Kidney capillary endothelial cell (primary cell): Measurements from ENCODE around the gene SCML1.

Experiments
- DNase-seq: peaks from one replicate; pipeline ENCODE4 v3.0.0-alpha.2; 2018; ENCODE audit warnings: low spot score

The SCML1 gene

GRCh38 chrX:17788956-17789562 lies 51.8 kb downstream of the SCML1 start:
- no peak for DNase-seq

- no peak for DNase-seq
These were observed 55.5 kb downstream of the SCML1 start for GRCh38 chrX:17792826-17793225.

GRCh38 chrX:17798921-17799320 lies 61.6 kb downstream of the SCML1 start:
- no peak for DNase-seq

GRCh38 chrX:17801431-17801830 lies 64.1 kb downstream of the SCML1 start:
- no peak for DNase-seq

- DNase-seq: no peak
These were observed 65.5 kb downstream of the SCML1 start for GRCh38 chrX:17802756-17803155.

GRCh38 chrX:17803449-17803848 lies 66.2 kb downstream of the SCML1 start:
- DNase-seq: no peak
